ENCODE results near the gene ARAP1. TPM values are rescaled to one million over a fixed set of nuclear protein-coding genes. Genes with fewer than 3 reads are reported as not detected.

Gene ARAP1
- total RNA-seq, 1 experiment from 2014 or later, result 151 TPM

DNA sequence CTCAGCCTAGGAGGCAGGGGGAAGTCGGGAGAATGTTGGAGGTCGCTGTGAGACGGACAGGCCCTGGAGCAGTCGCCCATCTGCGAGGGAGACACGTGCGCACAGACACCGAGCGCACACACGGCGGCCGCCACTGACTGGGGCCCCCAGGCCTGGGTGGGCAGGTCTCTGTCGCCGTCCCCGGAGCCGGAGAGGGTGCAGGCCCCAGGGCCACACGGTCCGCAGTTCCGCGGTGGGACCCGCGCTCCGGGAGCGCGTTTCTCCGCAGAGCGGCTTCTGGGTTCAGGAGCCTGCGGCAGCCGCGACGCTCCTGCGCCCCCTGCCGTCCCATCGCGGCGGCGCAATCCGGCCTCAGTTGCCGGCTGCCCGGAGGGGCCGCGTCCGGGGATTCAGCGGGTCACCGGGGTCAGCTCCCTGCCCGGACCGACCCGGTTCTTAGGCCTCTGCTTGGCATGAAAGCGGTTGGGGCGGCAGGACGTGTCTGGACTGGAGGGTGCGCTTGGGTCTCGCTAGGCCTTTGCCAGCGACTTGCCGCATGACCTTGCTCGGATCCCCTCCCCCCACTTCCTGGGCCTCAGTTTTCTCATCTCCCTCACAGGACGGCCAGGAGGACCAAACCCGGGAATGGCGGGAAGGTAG is 109.2 kb downstream of the ARAP1 start:
- Histone ChIP-seq H4K20me1 (ENCODE audit: insufficient read depth) (no peaks in the 10 kb centered on the region), H3K4me2 (peak overlapping the region; percentile 90), H3K27ac (no peak overlapping the region), H3K27me3 (ENCODE audit: insufficient read depth, low read depth) (peaks cover 16% of the 10 kb centered on the region), H3K79me2 (ENCODE audit: low read depth) (peaks cover 8% of the 10 kb centered on the region; the same call in 1 of the 2 replicates), H3F3A (ENCODE audit: insufficient read depth, low read depth) (peaks cover 12% of the 10 kb centered on the region), H3K9me3 (ENCODE audit: insufficient read depth, low read depth) (no peaks in the 10 kb centered on the region), H3K4me3 (peak overlapping the region; percentile 74), H3K4me1 (replicated peaks; ENCODE audit: insufficient read depth) (peaks cover 17% of the 10 kb centered on the region), H3K36me3 (ENCODE audit: low read depth) (no peaks in the 10 kb centered on the region), H2AFZ (peak overlapping the region; percentile 85), H3K9me2 (ENCODE audit: insufficient read depth) (no peaks in the 10 kb centered on the region)
- CTCF ChIA-PET, result interaction anchor here (1.0 to 1.9 kb wide), 3 partner anchors 44 to 172 kb away, joined by 3 to 9 read pairs (median 6); no protein-coding TSS in a partner anchor
- POLR2A ChIA-PET (ENCODE audit: unreplicated experiment), result no interaction called here
- intact Hi-C loops (cut with micrococcal nuclease; ENCODE audit: unreplicated experiment), result loop anchor here (1.0 to 2.0 kb wide), 3 partner anchors 44 to 172 kb away; no protein-coding TSS in a partner anchor
- DNase-seq, result peak in 1 of 2 experiments; percentile 71
- TF ChIP-seq, protein P1, sequence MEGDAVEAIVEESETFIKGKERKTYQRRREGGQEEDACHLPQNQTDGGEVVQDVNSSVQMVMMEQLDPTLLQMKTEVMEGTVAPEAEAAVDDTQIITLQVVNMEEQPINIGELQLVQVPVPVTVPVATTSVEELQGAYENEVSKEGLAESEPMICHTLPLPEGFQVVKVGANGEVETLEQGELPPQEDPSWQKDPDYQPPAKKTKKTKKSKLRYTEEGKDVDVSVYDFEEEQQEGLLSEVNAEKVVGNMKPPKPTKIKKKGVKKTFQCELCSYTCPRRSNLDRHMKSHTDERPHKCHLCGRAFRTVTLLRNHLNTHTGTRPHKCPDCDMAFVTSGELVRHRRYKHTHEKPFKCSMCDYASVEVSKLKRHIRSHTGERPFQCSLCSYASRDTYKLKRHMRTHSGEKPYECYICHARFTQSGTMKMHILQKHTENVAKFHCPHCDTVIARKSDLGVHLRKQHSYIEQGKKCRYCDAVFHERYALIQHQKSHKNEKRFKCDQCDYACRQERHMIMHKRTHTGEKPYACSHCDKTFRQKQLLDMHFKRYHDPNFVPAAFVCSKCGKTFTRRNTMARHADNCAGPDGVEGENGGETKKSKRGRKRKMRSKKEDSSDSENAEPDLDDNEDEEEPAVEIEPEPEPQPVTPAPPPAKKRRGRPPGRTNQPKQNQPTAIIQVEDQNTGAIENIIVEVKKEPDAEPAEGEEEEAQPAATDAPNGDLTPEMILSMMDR (conservative IDR thresholded peaks at IDR 0.05), result peak; percentile 94
- no peak for TF ChIP-seq EZH2 (IDR thresholded peaks at IDR 0.05; ENCODE audit: low read depth)
- BruUV-seq (replicated peaks), result no TSS peak

DNA sequence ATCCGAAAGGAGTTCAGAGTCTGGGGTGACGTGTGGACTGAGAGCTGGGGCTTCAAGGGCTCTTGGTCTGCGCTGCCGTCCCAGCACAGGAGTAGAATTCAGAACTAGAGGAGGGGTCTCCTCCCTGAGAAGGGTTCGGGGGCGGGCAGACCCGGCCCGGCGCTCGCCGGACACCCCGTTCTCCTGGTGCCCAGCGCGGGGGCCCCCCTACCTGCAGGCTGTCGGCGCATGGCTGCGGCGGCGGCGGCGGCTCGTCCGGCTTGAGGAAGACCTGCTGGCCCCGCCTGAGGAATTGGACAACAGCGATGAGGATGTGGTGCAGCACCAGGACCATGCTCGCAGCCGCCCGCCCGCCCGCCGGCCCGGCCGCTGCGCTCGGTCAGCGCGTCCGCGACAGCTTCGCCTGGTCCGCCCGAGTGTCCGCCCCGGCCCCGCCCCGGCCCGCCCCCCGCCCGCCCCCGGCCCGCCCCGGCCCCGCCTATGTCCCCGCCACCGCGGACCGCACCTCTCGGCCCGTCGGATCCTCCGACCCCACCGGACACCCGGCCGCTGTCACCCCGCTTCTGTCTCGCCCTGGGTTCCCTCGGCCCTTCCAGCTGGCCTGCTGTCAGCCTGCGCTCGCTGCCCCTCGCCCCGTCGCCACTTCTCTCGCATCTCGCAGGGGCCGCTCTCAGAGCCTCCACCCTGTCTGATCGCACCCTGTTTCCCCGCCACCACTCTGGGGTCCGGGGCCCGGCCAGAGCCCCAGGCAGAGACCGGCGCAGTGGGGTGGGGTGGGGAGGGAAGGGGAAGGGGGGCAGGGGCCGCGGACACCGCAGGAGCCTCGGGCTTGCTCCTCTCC is 109.9 kb downstream of the ARAP1 start:
- H2AFZ ChIP-seq, result peak overlapping the region; percentile 85
- BruUV-seq (replicated peaks), result no TSS peak
- no peaks in the 10 kb centered on the region for H3K36me3 ChIP-seq (ENCODE audit: low read depth)
- no peak overlapping the region for H3K27ac ChIP-seq
- TF ChIP-seq, protein P1 (conservative IDR thresholded peaks at IDR 0.05), result no peak
- TF ChIP-seq EZH2 (IDR thresholded peaks at IDR 0.05; ENCODE audit: low read depth), result no peak
- ChIA-PET CTCF (interaction anchor here (0.6 kb wide), 1 partner anchor 186 kb away, joined by 3 read pairs; no protein-coding TSS in a partner anchor), POLR2A (ENCODE audit: unreplicated experiment) (interaction anchor here (0.6 kb wide), 2 partner anchors 152 to 529 kb away, joined by 5 to 6 read pairs; no protein-coding TSS in a partner anchor)
- DNase-seq, result peak in 1 of 2 experiments; percentile 57
- no peaks in the 10 kb centered on the region for H3K9me3 ChIP-seq (ENCODE audit: insufficient read depth, low read depth)
- peak overlapping the region; percentile 90 for H3K4me2 ChIP-seq
- intact Hi-C loops (cut with micrococcal nuclease; ENCODE audit: unreplicated experiment), result loop anchor here (2.0 kb wide), 1 partner anchor 171 kb away; no protein-coding TSS in a partner anchor
- H4K20me1 ChIP-seq (ENCODE audit: insufficient read depth), result no peaks in the 10 kb centered on the region
- H3K27me3 ChIP-seq (ENCODE audit: insufficient read depth, low read depth), result peaks cover 16% of the 10 kb centered on the region
- peaks cover 25% of the 10 kb centered on the region for H3K4me1 ChIP-seq (replicated peaks; ENCODE audit: insufficient read depth)
- H3K79me2 ChIP-seq (ENCODE audit: low read depth), result peaks cover 8% of the 10 kb centered on the region; the same call in 1 of the 2 replicates
- peaks cover 12% of the 10 kb centered on the region for H3F3A ChIP-seq (ENCODE audit: insufficient read depth, low read depth)
- no peaks in the 10 kb centered on the region for H3K9me2 ChIP-seq (ENCODE audit: insufficient read depth)
- H3K4me3 ChIP-seq, result peak overlapping the region; percentile 74

DNA sequence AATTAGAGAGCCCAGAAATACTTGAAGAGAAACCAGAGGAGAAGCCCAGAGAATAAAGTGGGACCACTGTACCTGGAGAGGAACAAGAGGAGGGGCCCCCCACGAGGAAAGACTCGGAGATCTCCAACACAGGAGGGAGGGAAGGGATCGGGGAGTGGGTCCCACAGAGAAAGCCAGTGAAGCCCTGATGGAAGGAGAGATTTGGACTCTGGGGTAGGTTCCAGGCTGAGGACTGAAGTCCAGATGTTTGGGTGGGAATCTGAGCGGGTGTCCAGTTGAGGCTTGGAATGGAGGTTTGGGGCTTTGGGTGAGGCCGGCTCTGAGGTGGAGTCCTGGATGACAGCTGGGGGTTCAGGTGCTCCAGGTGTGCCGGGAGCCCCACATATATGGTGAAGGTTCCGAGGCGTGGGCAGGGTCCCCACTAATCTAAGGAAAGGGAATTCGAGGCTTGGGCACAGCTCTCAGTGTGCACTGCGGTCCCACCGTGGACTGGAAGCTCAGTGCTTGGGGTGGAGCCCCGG is 110.6 kb downstream of the ARAP1 start:
- no peaks in the 10 kb centered on the region for H3K9me2 ChIP-seq (ENCODE audit: insufficient read depth)
- no peak for DNase-seq
- peaks cover 8% of the 10 kb centered on the region; the same call in 1 of the 2 replicates for H3K79me2 ChIP-seq (ENCODE audit: low read depth)
- TSS peak; percentile 33 for BruUV-seq (replicated peaks)
- no peaks in the 10 kb centered on the region for H3K36me3 ChIP-seq (ENCODE audit: low read depth)
- peak overlapping the region; percentile 74 for H3K4me3 ChIP-seq
- peaks cover 16% of the 10 kb centered on the region for H3K27me3 ChIP-seq (ENCODE audit: insufficient read depth, low read depth)
- ChIA-PET CTCF (interaction anchor here (0.6 kb wide), 1 partner anchor 187 kb away, joined by 3 read pairs; no protein-coding TSS in a partner anchor), POLR2A (ENCODE audit: unreplicated experiment) (interaction anchor here (0.6 kb wide), 2 partner anchors 153 to 529 kb away, joined by 5 to 6 read pairs; no protein-coding TSS in a partner anchor)
- no peak overlapping the region for H3K27ac ChIP-seq
- H3K4me1 ChIP-seq (replicated peaks; ENCODE audit: insufficient read depth), result peaks cover 32% of the 10 kb centered on the region
- no peak for TF ChIP-seq EZH2 (IDR thresholded peaks at IDR 0.05; ENCODE audit: low read depth)
- TF ChIP-seq, protein P1 (conservative IDR thresholded peaks at IDR 0.05), result no peak
- intact Hi-C loops (cut with micrococcal nuclease; ENCODE audit: unreplicated experiment), result loop anchor here (2.0 kb wide), 1 partner anchor 171 kb away; no protein-coding TSS in a partner anchor
- peaks cover 12% of the 10 kb centered on the region for H3F3A ChIP-seq (ENCODE audit: insufficient read depth, low read depth)
- H3K9me3 ChIP-seq (ENCODE audit: insufficient read depth, low read depth), result no peaks in the 10 kb centered on the region
- peak overlapping the region; percentile 90 for H3K4me2 ChIP-seq
- no peak overlapping the region for H2AFZ ChIP-seq
- no peaks in the 10 kb centered on the region for H4K20me1 ChIP-seq (ENCODE audit: insufficient read depth)
